DND-41 (cell line): ENCODE results near the gene MSL2.

ENCODE experiments used
- EZH2 ChIP-seq: IDR thresholded peaks from 3 replicates; pipeline ENCODE4 v1.6.1; 2012; ENCODE audit warnings: borderline replicate concordance, low read depth, mild to moderate bottlenecking, moderate library complexity, low read length, inconsistent platforms; ENCODE audit not compliant: severe bottlenecking
- TF ChIP-seq, protein P1 (sequence below): IDR thresholded peaks from 2 replicates; pipeline ENCODE4 v1.5.1; 2012; ENCODE audit warnings: borderline replicate concordance, low read length, moderate library complexity, mild to moderate bottlenecking; ENCODE audit not compliant: poor library complexity, severe bottlenecking; ENCODE audit errors: extremely low read depth

- TF ChIP-seq, protein P1, sequence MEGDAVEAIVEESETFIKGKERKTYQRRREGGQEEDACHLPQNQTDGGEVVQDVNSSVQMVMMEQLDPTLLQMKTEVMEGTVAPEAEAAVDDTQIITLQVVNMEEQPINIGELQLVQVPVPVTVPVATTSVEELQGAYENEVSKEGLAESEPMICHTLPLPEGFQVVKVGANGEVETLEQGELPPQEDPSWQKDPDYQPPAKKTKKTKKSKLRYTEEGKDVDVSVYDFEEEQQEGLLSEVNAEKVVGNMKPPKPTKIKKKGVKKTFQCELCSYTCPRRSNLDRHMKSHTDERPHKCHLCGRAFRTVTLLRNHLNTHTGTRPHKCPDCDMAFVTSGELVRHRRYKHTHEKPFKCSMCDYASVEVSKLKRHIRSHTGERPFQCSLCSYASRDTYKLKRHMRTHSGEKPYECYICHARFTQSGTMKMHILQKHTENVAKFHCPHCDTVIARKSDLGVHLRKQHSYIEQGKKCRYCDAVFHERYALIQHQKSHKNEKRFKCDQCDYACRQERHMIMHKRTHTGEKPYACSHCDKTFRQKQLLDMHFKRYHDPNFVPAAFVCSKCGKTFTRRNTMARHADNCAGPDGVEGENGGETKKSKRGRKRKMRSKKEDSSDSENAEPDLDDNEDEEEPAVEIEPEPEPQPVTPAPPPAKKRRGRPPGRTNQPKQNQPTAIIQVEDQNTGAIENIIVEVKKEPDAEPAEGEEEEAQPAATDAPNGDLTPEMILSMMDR, result no peak
- TF ChIP-seq EZH2, result no peak
Observed at GRCh38 chr3:136114421-136114820, 81.7 kb downstream of the MSL2 start.
